ENCODE results near the gene SYCP2.

- TF ChIP-seq CTCF (conservative IDR thresholded peaks at IDR 0.05 in 1 of 2, IDR thresholded peaks at IDR 0.05 in 1 of 2; ENCODE audit: low read depth in 1 of 2, low read length in 2 of 2) (no peak), EZH2 (IDR thresholded peaks at IDR 0.05; ENCODE audit: low read length, missing control alignments) (no peak)
These were observed 16.5 kb upstream of the SYCP2 start for GRCh38 chr20:59949911-59950310.

Measured in fibroblast of lung (primary cell).